GM18508 (cell line): ENCODE results near the gene AFF3.

Source experiments
- ATAC-seq: cut with Tn5 transposase; IDR thresholded peaks from one replicate; pipeline ENCODE4 v1.9.1; 2021; ENCODE audit warnings: moderate number of reproducible peaks; ENCODE audit not compliant: insufficient read depth, unreplicated experiment

Gene AFF3, protein sequence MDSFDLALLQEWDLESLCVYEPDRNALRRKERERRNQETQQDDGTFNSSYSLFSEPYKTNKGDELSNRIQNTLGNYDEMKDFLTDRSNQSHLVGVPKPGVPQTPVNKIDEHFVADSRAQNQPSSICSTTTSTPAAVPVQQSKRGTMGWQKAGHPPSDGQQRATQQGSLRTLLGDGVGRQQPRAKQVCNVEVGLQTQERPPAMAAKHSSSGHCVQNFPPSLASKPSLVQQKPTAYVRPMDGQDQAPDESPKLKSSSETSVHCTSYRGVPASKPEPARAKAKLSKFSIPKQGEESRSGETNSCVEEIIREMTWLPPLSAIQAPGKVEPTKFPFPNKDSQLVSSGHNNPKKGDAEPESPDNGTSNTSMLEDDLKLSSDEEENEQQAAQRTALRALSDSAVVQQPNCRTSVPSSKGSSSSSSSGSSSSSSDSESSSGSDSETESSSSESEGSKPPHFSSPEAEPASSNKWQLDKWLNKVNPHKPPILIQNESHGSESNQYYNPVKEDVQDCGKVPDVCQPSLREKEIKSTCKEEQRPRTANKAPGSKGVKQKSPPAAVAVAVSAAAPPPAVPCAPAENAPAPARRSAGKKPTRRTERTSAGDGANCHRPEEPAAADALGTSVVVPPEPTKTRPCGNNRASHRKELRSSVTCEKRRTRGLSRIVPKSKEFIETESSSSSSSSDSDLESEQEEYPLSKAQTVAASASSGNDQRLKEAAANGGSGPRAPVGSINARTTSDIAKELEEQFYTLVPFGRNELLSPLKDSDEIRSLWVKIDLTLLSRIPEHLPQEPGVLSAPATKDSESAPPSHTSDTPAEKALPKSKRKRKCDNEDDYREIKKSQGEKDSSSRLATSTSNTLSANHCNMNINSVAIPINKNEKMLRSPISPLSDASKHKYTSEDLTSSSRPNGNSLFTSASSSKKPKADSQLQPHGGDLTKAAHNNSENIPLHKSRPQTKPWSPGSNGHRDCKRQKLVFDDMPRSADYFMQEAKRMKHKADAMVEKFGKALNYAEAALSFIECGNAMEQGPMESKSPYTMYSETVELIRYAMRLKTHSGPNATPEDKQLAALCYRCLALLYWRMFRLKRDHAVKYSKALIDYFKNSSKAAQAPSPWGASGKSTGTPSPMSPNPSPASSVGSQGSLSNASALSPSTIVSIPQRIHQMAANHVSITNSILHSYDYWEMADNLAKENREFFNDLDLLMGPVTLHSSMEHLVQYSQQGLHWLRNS (N-terminal part only)

DNA sequence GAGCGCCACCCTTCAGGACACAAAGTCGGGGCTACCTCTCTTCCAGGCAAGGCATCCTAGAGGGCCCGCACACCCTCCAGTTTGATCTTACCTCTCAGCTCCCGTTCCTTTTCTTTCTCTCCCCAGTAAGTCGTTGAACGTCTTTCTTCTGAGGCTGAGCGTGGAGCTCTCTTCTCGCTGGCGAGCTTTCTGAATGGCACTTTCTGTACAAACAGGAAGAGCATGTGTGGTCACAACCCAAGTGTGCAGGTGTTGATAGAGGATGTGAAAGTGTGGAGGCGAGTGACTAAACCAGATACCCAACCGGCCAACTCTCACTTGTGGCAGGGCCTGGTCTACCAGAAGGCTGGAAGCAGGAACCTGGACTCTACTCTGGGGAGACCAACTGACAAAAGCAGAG, at the start of gene AFF3:
AFF3 (minus strand) TSS at position 198 of the 400 bp plus-strand sequence. CDS start 38,136 bp downstream, outside the sequence.
- peak; percentile 98 for ATAC-seq

DNA sequence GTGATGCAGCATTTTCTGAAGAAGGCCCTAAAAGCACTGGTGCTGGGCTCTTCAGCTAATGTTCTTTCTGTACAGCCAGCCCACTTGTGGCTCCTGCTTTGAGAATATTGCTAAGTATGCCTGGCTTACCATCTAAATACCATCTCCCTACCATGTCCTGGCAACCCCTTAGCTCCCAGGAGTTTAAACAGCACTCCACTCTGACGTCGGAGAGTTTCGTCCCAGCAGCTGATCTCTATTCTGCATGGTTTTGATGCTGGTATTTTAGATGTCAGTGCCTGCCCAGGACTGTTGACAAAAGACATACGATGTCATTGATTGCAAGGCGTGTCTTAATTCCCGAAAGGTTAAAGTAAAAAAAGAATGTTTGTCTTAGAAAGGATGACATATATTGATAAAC, 47.0 kb upstream of the AFF3 start:
- no peak for ATAC-seq

DNA sequence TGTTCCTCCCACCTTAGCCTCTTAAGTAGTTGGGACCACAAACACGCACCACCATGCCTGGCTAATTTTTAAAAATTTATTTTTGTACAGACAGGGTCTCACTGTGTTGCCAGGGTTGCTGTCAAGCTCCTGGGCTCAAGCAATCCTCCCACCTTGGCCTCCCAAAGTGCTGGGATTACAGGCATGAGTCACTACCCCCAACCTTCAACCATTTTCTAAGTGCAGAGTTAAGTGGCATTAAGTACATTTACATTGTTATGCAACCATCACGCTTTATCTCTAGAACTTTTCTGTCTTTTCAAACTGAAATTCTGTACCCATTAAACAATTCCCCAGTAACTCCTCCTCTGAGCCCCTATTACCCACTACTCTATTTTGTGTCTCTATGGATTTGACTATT, 45.9 kb upstream of the AFF3 start:
- no peak for ATAC-seq

DNA sequence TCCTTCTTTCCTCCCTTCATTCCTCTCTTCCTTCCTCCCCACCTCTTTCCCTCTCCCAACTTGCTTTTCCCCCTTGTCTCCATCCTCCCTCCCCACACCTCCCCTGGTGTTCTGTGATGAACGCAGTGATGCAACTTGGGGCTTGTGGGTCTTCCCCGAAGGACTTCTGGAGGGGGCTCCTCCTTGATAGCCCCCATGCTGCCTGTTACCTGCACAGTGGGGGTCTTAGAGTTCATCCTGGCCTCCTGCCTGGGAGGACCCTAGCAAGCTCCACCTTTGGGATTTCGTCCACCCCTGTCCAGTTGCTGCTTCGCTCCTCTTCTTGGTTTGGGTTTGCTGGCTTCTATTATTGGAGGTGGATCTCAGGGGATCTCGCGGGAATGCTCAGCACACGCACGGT, 43.7 kb upstream of the AFF3 start:
- ATAC-seq, result no peak

DNA sequence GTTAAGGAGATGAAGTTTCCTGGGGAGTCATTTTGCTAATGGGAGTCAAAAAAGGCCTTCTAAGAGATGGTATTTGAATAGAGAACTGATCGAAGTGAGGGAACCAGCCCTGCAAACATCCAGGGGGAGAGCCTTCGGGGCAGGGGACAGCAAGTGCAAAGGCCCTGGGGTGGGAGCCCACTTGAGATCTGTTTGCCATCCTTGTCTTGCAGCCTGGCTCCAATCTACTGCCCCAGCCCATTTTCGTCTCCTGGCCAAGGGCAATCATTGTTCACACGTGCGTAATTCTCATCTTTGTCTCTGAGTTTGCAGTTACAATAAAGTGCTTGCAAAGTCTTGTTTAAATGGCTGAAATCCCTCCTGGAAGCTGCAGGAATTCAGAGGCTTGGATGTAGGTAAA, 43.1 kb upstream of the AFF3 start:
- no peak for ATAC-seq

DNA sequence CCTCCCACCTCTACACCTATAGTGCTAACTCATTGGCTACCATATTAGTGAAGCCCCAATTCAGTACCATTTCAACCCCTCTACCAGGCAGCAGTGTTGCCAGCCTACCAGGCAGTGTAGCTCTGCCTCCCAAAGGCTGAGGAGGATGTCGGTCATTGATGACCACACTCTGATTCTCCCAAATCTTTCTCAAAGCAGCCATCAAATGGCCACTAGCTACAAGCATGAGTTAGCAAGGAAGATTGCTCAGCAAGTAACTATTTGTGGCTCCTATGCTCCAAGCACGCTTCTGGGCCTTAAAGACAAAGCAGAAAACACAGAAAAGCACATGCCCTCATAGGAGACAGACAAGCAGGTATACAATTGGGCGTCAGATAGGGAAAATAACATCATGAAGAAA, 42.7 kb upstream of the AFF3 start:
- ATAC-seq, result no peak

DNA sequence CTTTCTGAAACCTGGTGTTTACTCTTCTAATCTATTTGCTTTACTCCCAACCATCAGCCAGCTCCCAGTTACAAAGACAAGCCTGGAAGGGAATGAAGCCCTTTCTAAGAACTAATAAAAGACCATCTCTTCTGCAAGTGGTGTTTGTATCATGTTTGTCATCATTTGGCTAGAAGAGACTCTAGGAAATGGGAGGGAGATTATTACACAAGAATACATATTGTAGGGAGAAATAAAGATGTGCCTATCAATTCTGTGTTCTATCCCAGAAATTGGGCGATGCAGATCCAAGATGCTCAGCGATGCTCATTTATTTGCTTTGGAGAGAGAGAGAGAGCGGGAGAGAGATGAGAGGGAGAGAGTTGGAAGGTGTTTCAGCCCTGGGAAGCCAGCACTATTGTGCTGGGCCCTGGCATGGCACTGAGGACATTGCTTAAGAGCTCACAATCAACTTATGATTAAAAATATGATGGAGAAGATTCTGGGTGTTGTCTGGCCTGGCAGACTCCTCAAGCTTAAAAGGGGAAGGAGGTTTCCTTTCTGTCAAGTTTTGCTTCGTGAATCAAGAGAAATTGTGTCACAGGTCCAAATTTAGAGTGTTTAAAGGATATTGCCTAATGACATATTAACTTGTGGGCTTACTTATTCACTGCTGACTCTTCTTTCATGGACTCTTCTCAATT, 41.8 kb upstream of the AFF3 start:
- no peak for ATAC-seq

DNA sequence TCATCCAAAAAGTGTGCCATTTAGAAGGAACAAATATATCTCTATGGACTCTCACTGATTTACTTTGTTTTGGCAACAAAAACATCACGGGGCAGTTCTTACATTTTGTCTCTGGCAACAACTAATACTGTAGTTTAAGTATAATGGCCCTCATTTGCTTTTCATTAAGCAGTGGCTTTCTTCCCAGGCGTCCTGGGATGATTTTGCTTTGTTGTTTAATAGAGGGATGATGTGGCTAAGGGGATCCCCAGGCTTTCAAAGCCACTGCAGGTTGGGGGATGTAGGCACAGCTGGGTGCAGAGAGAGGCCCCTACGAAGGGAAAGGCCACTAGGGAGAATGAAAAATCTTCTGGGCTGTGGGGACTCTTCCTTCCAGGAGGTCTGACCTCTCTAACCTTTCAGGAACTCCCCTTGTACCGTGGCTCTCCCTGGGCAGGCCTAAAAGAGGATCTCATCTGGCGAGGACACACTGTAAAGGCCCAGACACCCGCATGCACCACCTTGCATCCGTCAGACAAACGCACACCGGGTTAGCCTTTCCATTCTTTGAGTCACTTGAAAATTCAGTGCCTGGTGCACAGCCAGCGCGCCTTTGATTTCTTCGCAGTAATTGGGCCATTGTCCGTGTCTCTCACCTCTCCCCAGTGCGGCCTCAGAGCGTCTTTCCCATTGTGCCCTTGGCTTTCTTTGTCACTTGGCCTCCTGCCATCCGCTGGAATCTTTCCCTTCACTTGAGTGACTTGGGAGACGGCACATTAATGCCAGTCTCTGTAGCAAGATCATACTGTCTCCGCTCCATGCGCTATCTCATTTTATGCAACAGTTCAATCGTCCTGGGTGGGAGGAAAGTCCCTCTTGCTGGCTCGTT, 40.3 kb upstream of the AFF3 start:
- no peak for ATAC-seq

DNA sequence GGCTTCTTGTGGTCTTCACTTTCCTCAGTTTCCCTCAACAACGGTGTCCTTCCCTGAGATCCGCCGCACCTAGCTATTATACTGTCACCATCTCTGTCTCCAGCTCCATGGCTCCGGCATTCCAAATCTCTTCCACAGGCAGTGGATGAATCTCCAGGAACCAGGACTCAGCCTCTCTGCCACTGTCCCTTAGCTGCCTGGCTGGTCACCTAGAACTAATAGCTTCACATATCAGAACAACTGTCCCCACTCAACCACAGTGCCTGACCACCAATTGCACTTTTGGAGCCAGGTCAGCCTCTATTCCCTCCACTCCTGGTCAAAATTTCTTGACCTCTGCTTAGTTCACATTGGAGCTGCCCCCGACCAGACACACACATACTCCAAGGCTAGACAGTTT, 38.1 kb upstream of the AFF3 start:
- ATAC-seq, result no peak

DNA sequence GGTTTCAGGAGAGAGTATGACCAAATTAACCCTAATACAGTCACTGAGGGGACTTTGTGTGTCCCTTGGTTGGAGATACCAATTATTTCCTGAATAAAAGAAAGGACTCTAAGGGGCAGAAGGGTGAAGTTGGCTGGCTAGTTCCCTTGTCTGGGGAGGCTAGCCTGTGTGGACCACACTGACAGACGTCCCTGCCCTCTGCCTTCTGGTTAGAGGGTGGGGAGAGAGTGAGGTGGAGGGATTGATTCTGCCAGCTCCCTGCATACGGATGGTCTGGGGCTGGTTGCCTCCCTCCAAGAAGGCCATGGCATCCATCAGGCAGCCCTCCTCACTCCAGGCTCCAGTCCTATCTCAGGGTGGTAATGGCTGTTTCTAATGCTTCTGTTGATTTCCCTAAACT, 37.4 kb upstream of the AFF3 start:
- no peak for ATAC-seq

DNA sequence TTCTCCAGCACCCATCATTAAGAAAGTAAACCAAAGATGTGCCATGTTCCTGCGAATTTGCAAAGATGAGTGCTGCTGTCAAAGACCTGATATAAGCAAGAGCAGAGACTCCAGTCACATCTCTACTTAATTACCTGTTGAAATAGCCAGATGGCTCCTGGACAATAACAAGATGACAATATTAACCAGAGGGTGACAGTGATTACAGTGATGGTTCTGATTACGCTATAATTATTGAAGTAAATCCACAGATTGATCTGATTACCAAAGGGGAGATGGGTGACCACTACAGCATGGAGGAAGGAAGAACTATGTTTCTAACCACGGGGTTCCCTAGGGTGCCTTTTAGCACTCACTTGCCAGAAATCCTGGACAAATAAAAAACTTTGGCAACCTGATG, 36.5 kb upstream of the AFF3 start:
- ATAC-seq, result no peak

DNA sequence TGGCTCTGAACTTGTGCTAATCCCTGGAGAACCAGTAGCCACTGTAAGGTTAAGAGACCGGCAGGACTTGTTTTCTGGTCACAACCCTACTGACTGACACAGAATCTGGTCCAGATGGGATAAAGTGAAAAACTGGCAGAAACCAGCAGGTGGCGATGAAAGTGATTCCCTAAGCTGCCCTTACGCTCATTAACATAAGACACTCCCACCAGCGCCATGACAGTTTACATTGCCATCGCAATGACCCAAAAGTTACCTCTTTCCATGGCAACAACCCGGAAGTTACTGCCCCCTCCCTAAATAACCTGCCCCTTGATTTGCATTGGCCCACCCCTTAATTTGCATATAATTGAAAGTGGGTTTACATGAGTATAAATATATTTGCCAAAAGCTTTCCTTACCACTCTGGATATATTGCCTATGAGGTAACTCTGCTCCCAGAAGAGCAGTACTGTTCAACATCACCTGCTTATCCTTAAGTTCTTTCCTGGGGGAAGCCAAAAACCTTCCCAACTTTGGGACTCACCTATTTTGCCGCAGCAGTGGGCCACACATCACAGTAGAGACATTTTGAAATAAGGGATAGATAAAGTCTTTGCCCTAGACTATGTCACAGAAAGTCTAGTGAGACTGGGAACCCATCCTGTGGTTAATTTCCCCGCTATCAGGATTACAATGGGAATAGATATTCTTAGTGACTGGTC, 35.8 kb upstream of the AFF3 start:
- no peak for ATAC-seq

DNA sequence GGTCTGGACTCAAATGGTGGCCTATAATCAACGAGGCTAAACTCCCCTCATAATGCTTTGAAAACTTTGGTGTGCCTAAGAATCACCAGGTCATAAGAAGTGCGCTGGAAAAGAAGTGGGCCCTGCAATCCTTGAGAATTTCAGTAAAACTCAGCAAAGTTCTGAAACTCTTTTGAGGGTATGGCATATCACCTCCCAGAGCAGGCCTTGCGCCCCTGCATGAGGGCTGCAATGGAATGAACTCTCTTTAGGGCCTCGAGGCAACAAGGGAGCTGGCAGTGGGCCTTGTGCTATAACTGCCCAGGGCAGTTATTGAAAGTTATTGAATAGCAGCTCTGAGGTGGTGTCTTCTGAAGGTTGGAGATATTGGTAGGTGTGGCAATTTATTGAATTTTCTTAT, 34.5 kb upstream of the AFF3 start:
- ATAC-seq, result no peak

DNA sequence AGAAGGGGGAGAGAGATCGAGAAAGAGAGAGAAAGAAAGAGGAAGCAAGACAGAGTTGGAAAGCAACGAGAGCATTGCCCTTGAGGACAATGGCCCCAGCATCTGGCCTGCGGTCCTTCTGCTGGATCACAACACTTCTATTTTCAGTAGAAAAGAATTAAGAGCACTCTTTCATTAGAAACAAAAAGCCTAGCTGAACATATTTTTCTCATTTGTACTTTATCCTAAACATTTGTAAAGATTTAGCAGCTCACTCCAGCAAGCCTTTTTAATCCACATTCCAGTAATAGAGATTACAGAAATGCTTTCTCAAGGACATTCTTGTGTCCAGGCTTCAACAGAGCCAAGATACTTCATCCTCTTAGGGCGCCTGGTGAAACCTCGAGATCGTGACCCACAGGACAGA, 31.6 kb upstream of the AFF3 start:
- ATAC-seq, result no peak

DNA sequence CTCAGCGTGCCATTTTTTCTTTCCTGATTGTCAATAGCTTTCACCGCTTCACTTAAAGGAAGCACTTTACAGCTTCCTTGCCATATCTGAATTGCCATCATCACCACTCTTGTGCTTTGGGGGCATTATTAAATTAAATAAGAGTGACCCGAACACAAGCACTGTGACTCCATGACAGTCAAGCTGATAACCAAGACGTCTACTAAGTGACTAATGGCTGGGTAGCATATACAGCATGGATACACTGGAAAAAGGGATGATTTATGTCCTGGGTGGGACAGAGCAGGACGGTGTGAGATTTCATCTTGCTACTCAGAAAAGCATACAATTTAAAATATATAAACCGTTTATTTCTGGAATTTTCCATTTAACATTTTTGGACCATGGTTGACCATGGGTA, 24.3 kb upstream of the AFF3 start:
- no peak for ATAC-seq

DNA sequence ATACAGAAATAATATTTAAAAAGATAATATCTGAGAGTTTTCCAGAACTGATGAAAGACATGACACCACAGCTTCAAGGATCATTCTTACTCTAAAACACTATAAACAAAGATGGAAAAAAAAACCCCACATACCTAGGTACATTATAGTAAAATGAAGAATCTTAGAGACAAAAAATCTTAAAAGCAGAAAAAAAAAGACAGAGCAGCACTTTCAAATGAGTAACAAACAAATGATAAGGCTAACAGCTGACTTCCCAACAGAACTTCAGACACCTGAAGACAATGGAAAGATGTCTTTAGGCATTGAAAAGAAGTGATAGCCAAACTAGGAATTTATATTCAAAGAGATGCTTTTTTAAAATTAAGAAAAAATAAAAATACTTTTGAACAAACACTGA, 21.2 kb upstream of the AFF3 start:
- no peak for ATAC-seq

DNA sequence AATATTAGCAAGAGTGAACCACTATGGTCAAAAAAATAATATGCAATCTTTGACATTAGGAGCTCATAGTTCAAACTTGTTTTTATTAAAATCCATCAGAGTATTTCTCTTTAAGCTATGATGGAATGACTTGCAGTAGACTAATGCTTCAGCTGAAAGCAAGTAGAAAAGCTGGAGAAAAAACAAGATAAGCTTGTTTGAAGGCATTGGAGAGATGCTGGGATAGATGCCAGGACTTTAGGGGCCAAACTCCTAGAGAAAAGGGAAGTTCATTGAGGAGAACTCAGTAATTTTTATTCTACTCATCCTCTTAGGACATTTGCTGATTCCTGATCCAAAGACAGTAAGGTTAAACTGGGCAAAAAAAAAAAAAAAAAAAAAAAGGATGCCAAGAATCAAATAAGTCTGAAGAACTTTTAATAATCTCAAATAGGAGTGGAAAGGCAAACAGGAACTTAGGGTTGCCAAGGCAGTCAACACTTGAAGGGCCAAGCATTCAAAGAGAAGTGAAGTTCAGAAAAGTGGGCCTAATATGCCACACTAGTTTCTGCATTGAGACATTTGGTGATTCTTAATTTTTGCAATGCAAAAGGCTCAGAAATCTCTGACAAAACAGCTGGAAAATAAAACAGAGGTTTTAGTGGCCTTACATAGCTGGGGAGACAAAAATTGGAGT, 19.7 kb upstream of the AFF3 start:
- no peak for ATAC-seq

DNA sequence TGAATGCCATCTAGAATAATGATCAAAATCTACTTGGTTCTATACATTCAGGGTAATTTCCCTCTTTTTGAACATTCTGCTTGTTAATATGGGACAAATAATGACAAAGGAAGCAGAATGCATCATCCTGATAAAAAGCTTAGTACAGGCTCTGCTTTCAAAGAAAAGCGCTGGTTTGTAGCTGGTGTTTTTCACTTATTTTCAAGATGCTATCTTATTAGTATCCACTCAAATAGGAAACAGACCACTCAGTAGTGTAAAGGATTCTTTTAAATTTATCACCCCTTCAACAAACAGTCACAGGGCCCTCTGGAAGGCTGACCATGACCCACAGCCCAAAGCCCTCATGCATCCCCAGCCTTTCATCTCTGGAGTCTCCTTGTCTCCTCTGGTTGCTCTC, 18.0 kb upstream of the AFF3 start:
- no peak for ATAC-seq
